Activated CD8-positive, alpha-beta T cell treated with anti-CD3 and anti-CD28 coated beads for 36 hours (primary cell): ENCODE measurements around the gene ZNF541. TPM values are rescaled to one million over a fixed set of nuclear protein-coding genes. Genes with fewer than 3 reads are reported as not detected.
A peak's percentile ranks its signal among the peaks of the same experiment; 100 is the strongest.

Experiments
- ATAC-seq: fragments of 200-7000 bp; cut with Tn5 transposase; one replicate; pipeline ENCODE4 v1.10.0; 2021; ENCODE audit warnings: mild to moderate bottlenecking, moderate library complexity
- CTCF ChIA-PET: fragments of 350-600 bp; sonication (Branson Sonifier 250); formaldehyde crosslinking; loops from one replicate; lab custom pipeline; 2021; ENCODE audit warnings: antibody characterized with exemption; lab: Charles Lee
- POLR2A ChIA-PET: fragments of 350-600 bp; sonication (Branson Sonifier 250); formaldehyde crosslinking; loops from one replicate; lab custom pipeline; 2021; ENCODE audit warnings: antibody characterized with exemption; lab: Charles Lee
- DNase-seq: peaks from one replicate; pipeline ENCODE4 v3.0.0-alpha.2; 2020
- H3K27ac Mint-ChIP-seq: one replicate; pipeline ENCODE4 v1.8.0; 2021; ENCODE audit warnings: mild to moderate bottlenecking, mixed read lengths
- H3K27me3 Mint-ChIP-seq: one replicate; pipeline ENCODE4 v1.8.0; 2021; ENCODE audit warnings: mixed read lengths
- H3K36me3 Mint-ChIP-seq: one replicate; pipeline ENCODE4 v1.8.0; 2021; ENCODE audit warnings: low read depth, mixed read lengths
- H3K4me1 Mint-ChIP-seq: one replicate; pipeline ENCODE4 v1.8.0; 2021; ENCODE audit warnings: low read depth, mixed read lengths
- H3K4me3 Mint-ChIP-seq: one replicate; pipeline ENCODE4 v1.8.0; 2021; ENCODE audit warnings: mild to moderate bottlenecking, moderate library complexity, mixed read lengths
- H3K9me3 Mint-ChIP-seq: one replicate; pipeline ENCODE4 v1.8.0; 2021; ENCODE audit warnings: mixed read lengths
- CTCF ChIP-seq: fragments of 200-600 bp; IDR thresholded peaks from one replicate; pipeline ENCODE4 v1.8.0; 2022; ENCODE audit warnings: antibody characterized with exemption, mild to moderate bottlenecking
- intact Hi-C: fragments of 100-400 bp; cut with micrococcal nuclease; formaldehyde crosslinking; loops from one replicate; pipeline ENCODE4 v1.10.0; 2022
- total RNA-seq, 2 experiments: library from RNA; stranded (reverse); gene quantifications; one replicate each; pipeline ENCODE4 v1.2.3, GENCODE V29; 2021

ZNF541 gene
- total RNA-seq, 2 experiments from 2014 or later = 0.29 to 0.41 TPM

- ChIA-PET CTCF (interaction anchor here (0.9 to 2.1 kb wide), 10 partner anchors 10 to 219 kb away, joined by 3 to 8 read pairs (median 6); partner anchors contain the start of genes EHD2 and NAPA), POLR2A (interaction anchor here (0.6 to 5.0 kb wide), 6 partner anchors 11 to 134 kb away, joined by 3 to 34 read pairs (median 4); partner anchors contain the start of gene NOP53)
- no peaks in the 10 kb centered on the region for H3K27me3 Mint-ChIP-seq
- intact Hi-C loops = no loop called here
- no peak for TF ChIP-seq CTCF
- peak overlapping the region; percentile 87 for H3K4me3 Mint-ChIP-seq
- no peak for ATAC-seq
- peak overlapping the region; percentile 68 for H3K27ac Mint-ChIP-seq
- H3K4me1 Mint-ChIP-seq = peaks cover 31% of the 10 kb centered on the region
- DNase-seq = no peak
- H3K9me3 Mint-ChIP-seq = no peaks in the 10 kb centered on the region
- H3K36me3 Mint-ChIP-seq = peaks cover 11% of the 10 kb centered on the region
Observed at GRCh38 chr19:47610902-47611301, 38.0 kb upstream of the ZNF541 start.

- peak overlapping the region; percentile 87 for H3K4me3 Mint-ChIP-seq
- H3K36me3 Mint-ChIP-seq = peaks cover 9% of the 10 kb centered on the region
- H3K27ac Mint-ChIP-seq = peak overlapping the region; percentile 68
- no peaks in the 10 kb centered on the region for H3K27me3 Mint-ChIP-seq
- H3K9me3 Mint-ChIP-seq = no peaks in the 10 kb centered on the region
- no peak for TF ChIP-seq CTCF
- DNase-seq (peak; percentile 62), ATAC-seq (no peak)
- intact Hi-C loops = no loop called here
- peaks cover 27% of the 10 kb centered on the region for H3K4me1 Mint-ChIP-seq
- POLR2A ChIA-PET = interaction anchor here (0.5 to 5.0 kb wide), 7 partner anchors 10 to 150 kb away, joined by 3 to 34 read pairs (median 4); partner anchors contain the start of gene NOP53
- CTCF ChIA-PET = interaction anchor here (0.9 to 2.1 kb wide), 10 partner anchors 10 to 219 kb away, joined by 3 to 8 read pairs (median 6); partner anchors contain the start of genes EHD2 and NAPA
Observed at GRCh38 chr19:47609906-47610894, 37.3 kb upstream of the ZNF541 start.

GRCh38 chr19:47608969-47609905 is 36.3 kb upstream of the ZNF541 start, which contains the start of gene BICRA:
BICRA (plus strand) TSS chr19:47609134; CDS start chr19:47673575, 64,441 bp downstream.
- ChIA-PET CTCF (interaction anchor here (1.4 to 2.1 kb wide), 4 partner anchors 9 to 104 kb away, joined by 6 to 8 read pairs (median 7); partner anchors contain the start of gene EHD2), POLR2A (interaction anchor here (0.8 to 5.0 kb wide), 7 partner anchors 9 to 173 kb away, joined by 3 to 34 read pairs (median 4); partner anchors contain the start of gene KPTN)
- H3K36me3 Mint-ChIP-seq = peaks cover 5% of the 10 kb centered on the region

More at GRCh38 chr19:47608969-47609905, 36.3 kb upstream of the ZNF541 start, which contains the start of gene BICRA:
- intact Hi-C loops = no loop called here
- Mint-ChIP-seq H3K27me3 (no peaks in the 10 kb centered on the region), H3K4me1 (peaks cover 29% of the 10 kb centered on the region), H3K9me3 (no peaks in the 10 kb centered on the region), H3K27ac (peak within 1 kb of the TSS; percentile 93), H3K4me3 (peak within 1 kb of the TSS; percentile 87)
- DNase-seq = peak; percentile 85
- no peak for TF ChIP-seq CTCF
- ATAC-seq = peak; percentile 61
